ENCODE data around the gene TBC1D22A. TPM values are rescaled to one million over a fixed set of nuclear protein-coding genes. Genes with fewer than 3 reads are reported as not detected.

The TBC1D22A gene
- total RNA-seq, 3 donors from 2014 or later, result 35.6 to 51.9 (median 41.8) TPM

DNA sequence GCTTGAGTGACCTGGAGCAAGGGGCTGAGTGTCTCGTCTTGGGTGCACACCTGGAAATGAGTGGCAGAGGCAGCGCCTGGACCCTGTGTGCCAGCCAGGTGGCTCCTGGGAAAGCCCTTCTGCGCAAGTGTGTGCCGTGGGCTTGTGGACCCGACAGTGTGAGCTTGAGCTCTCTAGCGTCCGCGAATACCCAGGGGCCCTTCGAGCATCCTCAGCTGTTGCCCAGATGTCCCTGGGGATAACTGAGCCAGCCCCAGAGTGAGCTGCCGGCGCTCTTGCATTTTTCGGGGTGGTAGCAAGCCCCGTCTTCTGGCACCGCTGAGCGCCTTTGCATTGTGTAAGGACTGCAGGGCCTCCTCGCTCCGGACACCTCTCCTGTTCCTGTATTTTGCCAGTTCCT is 399.2 kb downstream of the TBC1D22A start:
- Histone ChIP-seq H3K4me3 (no peak overlapping the region), H3K36me3 (ENCODE audit: low read depth) (no peaks in the 10 kb centered on the region), H3K4me1 (ENCODE audit: low read depth) (no peaks in the 10 kb centered on the region), H3K9me3 (no peaks in the 10 kb centered on the region)
- peak in 1 of 3 donors; percentile 21 for DNase-seq
- intact Hi-C loops (cut with DNase I, micrococcal nuclease), result no loop called here
- TF ChIP-seq, protein P1, sequence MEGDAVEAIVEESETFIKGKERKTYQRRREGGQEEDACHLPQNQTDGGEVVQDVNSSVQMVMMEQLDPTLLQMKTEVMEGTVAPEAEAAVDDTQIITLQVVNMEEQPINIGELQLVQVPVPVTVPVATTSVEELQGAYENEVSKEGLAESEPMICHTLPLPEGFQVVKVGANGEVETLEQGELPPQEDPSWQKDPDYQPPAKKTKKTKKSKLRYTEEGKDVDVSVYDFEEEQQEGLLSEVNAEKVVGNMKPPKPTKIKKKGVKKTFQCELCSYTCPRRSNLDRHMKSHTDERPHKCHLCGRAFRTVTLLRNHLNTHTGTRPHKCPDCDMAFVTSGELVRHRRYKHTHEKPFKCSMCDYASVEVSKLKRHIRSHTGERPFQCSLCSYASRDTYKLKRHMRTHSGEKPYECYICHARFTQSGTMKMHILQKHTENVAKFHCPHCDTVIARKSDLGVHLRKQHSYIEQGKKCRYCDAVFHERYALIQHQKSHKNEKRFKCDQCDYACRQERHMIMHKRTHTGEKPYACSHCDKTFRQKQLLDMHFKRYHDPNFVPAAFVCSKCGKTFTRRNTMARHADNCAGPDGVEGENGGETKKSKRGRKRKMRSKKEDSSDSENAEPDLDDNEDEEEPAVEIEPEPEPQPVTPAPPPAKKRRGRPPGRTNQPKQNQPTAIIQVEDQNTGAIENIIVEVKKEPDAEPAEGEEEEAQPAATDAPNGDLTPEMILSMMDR (IDR thresholded peaks at IDR 0.05), result no peak
- no peak for ATAC-seq

GRCh38 chr22:47162865-47163264 is 400.4 kb downstream of the TBC1D22A start:
- intact Hi-C loops (cut with DNase I, micrococcal nuclease), result no loop called here
- DNase-seq, result peak in 1 of 3 donors; percentile 14
- no peak for ATAC-seq

DNA sequence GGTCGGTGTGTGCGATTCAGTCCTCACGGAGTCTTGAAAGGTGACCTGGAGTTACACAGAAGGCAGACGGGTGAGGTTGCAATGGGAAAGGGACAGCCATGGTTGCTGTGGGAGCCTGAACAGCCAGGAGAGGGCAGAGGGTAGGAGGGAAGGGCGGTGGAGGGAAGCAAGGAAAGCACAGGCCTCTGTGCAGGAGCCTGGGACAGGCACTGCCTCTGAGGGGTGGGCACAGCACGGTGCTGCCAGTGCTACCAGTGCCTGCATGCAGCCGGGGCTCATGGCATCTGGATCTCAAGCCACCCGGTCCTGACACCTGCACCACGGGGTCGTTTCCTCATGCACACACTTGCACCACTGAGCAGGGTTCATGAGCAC is 401.0 kb downstream of the TBC1D22A start:
- peak in 1 of 3 donors; percentile 1 for DNase-seq
- no peak for ATAC-seq
- Histone ChIP-seq H3K4me3 (no peak overlapping the region), H3K4me1 (ENCODE audit: low read depth) (no peaks in the 10 kb centered on the region), H3K9me3 (no peaks in the 10 kb centered on the region), H3K36me3 (ENCODE audit: low read depth) (no peaks in the 10 kb centered on the region)
- intact Hi-C loops (cut with DNase I, micrococcal nuclease), result no loop called here
- TF ChIP-seq, protein P1 (IDR thresholded peaks at IDR 0.05), result no peak

More at GRCh38 chr22:47162865-47163264, 400.4 kb downstream of the TBC1D22A start:
- H3K9me3 ChIP-seq, result no peaks in the 10 kb centered on the region
- H3K4me1 ChIP-seq (ENCODE audit: low read depth), result no peaks in the 10 kb centered on the region
- TF ChIP-seq, protein P1 (IDR thresholded peaks at IDR 0.05), result no peak
- H3K4me3 ChIP-seq, result no peak overlapping the region
- no peaks in the 10 kb centered on the region for H3K36me3 ChIP-seq (ENCODE audit: low read depth)

GRCh38 chr22:47163856-47164513 is 401.5 kb downstream of the TBC1D22A start:
- ATAC-seq (no peak), DNase-seq (peak in 1 of 3 donors; percentile 15)
- Histone ChIP-seq H3K4me1 (ENCODE audit: low read depth) (no peaks in the 10 kb centered on the region), H3K36me3 (ENCODE audit: low read depth) (no peaks in the 10 kb centered on the region), H3K4me3 (no peak overlapping the region), H3K9me3 (no peaks in the 10 kb centered on the region)
- intact Hi-C loops (cut with DNase I, micrococcal nuclease), result no loop called here
- TF ChIP-seq, protein P1 (IDR thresholded peaks at IDR 0.05), result no peak

- intact Hi-C loops (cut with DNase I, micrococcal nuclease), result no loop called here
- H3K36me3 ChIP-seq (ENCODE audit: low read depth), result no peaks in the 10 kb centered on the region
- H3K4me3 ChIP-seq, result no peak overlapping the region
- TF ChIP-seq, protein P1 (IDR thresholded peaks at IDR 0.05), result no peak
- DNase-seq (peak in 1 of 3 donors; percentile 10), ATAC-seq (no peak)
- H3K4me1 ChIP-seq (ENCODE audit: low read depth), result no peaks in the 10 kb centered on the region
- no peaks in the 10 kb centered on the region for H3K9me3 ChIP-seq
Observed at GRCh38 chr22:47164514-47165337, 402.3 kb downstream of the TBC1D22A start.
